HG03097 (cell line): ENCODE results near the gene RAB40B.

Source experiments
- ATAC-seq: cut with Tn5 transposase; IDR thresholded peaks from one replicate; pipeline ENCODE4 v1.9.1; 2021; ENCODE audit not compliant: unreplicated experiment, low FRiP score

The RAB40B gene

DNA sequence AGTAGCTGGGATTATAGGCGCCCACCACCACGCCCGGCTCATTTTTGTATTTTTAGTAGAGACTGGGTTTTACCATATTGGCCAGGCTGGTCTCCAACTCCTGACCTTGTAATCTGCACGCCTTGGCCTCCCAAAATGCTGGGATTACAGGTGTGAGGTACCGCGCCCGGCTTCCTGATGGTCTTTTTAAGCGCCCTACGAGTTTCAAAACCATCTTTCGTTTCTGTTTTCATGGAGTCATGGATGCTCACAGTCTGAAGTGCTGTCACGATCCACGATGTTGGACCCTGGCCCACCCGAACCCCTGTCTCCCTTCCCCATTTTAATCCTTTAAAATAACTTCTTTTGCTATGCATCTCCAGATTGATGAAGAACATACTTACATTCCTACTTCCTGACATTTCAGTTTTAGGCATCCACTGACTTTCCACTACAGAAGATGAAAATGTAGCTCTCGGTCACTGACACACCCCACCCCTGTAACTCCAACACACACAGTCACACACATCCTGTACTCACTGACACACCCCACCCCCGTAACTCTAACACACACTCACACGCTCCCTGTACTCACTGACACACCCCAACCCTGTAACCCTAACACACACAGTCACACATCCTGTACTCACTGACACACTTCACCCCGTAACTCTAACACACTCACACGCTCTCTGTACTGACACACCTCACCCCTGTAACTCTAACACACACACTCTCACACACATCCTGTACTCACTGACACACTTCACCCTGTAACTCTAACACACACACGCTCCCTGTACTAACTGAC is 27.6 kb downstream of the RAB40B start:
- no peak for ATAC-seq

DNA sequence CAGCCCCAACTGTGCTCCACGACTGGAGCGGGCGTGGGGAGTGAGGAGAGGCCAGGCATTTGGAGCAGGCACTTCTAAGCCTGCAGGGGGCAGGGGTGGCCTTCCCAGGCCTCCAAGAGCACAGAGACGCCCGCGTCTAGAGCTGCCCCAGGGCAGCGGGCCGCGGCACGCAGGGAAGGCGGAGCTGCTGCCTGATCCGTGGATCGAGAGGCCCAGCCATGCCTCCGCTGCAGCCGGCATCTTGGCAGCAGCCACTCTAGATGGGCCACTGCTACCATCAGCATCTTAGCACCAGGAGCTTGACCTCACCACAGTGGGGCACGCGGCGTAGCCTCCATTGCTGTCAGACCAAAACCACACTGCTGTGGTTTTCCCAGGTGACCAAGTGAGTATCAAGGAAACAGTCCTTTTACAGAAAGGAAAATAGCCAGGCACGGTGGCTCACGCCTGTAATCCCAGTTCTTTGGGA is 29.8 kb downstream of the RAB40B start:
- no peak for ATAC-seq

- ATAC-seq: no peak
Measured at GRCh38 chr17:82668024-82668630, 30.4 kb downstream of the RAB40B start.

GRCh38 chr17:82667668-82668000 is 30.9 kb downstream of the RAB40B start:
- no peak for ATAC-seq

- no peak for ATAC-seq
Measured at GRCh38 chr17:82666931-82667667, 31.4 kb downstream of the RAB40B start.

DNA sequence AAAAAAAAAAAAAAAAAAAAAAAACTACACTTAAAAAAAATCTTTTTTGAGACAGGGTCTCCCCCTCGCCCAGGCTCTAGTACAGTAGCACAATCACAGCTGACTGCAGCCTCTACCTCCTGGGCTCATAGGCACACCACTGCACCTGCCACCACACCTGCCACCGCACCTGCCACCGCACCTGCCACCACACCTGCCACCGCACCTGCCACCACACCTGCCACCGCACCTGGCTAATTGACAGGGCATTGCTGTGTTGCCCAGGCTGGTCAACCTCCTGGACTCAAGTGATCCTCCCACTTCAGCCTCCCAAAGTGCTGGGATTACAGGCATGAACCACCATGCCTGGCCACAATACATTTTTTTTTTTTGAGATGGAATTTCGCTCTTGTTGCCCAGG is 32.6 kb downstream of the RAB40B start:
- no peak for ATAC-seq

DNA sequence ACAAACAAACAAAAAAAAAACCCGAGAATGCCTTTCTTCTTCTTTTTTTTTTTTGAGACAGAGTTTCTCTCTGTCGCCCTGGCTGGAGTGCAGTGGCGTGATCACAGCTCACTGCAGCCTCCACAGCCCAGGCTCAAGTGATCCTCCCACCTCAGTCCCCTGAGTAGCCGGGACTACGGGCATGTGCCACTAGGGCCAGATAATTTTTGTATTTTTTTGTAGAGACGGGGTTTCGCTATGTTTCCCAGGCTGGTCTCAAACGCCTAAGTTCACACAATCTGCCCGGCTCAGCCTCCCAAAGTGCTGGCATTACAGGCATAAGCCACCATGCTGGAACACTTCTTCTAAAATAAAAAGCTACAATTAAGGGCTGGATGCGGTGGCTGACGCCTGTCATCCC is 33.3 kb downstream of the RAB40B start:
- ATAC-seq: no peak

DNA sequence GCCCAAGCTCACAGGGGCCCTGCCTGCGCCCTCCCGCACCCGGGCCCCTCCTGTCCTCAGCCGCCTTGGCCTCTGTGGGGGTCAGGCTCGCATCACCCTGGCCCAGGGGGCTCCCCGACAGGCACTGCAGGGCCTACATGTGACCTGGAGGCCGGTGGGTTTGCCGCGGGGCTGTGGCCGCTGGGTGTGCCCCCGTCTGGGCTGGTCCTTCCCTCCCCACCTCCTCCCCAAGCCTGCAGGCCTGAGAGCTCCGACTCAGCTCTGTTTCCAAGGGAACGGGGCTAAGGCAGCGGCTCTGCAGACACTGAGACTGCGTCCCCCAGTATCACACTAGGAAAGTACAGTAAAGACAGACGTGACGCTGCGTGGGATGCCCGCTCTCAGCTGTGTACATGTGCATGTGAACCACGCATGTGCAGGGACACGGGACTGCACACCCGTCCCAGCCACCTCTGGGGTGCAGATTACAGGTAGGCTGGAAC is 33.8 kb downstream of the RAB40B start:
- ATAC-seq: no peak

- ATAC-seq: no peak
Measured at GRCh38 chr17:82664276-82664575, 34.3 kb downstream of the RAB40B start.

- no peak for ATAC-seq
Measured at GRCh38 chr17:82663381-82664275, 34.9 kb downstream of the RAB40B start.

DNA sequence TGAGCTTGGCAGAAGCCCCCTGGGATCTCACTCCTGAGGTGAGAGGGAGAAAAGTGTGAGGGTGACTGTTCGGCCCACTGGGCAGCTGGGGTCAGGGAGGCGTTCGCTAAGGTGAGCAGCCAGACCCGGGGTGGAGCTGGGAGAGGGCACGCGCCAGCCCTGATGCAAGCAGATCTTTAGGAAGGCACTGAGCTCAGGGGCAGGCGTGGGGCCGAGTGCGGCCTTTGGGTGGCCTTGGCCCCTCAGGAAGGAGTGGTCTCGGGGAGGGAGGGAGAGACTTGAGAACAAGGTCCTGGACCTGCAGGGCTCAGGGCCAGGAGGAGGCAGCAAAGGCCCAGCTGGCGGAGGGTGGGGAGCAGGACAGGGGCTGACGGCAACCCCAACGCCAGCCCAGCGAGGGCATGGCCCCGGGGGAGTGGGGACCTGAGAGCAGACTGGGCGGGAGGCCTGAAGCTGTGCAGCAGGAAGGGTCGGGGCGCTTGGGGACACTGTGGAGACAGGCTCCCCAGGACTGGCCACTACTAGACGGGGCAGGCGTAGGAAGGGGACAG is 35.7 kb downstream of the RAB40B start:
- ATAC-seq: no peak

DNA sequence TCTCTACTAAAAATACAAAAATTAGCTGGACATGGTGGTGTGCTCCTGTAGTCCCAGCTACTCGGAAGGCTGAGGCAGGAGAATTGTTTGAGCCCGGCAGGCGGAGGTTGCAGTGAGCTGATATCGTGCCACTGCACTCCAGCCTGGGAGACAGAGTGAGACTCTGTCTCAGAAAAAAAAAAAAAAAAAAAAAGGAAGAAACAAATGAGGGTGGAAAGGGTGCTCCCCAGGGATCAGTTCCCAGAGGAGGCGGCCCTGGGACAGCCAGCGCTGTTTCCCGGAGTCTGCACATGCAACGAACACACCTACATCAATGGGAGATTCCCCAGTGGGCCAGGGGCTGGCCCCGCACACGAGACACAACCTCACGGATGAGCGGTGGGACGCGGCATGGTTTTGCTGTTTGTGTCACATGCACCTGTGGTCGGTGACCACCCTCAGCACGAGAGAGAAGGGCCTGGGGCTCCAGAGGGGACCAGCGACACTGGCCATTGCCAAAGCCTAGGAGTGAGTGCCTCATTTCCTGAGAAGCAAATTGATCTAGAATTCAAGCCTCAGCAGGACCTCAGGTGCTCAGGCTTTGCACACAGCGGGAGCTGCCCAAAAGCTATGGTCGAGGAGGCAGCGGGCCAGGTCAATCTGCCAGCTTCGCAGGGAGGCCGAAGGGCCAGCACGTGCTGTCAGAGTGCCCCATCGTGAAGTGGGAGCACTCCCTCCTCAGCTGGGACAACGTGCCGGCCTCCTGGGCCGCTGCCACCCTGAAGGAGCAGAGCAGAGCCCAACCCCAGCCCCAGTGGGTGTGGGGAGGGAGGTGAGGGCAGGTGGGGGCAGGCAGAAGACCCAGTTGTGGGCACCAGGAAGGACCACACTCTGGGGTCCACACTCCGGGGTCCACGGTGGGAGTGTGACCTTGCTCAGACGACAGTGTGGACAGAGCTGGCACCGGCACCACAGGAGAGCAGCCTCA is 36.5 kb downstream of the RAB40B start:
- ATAC-seq: no peak

DNA sequence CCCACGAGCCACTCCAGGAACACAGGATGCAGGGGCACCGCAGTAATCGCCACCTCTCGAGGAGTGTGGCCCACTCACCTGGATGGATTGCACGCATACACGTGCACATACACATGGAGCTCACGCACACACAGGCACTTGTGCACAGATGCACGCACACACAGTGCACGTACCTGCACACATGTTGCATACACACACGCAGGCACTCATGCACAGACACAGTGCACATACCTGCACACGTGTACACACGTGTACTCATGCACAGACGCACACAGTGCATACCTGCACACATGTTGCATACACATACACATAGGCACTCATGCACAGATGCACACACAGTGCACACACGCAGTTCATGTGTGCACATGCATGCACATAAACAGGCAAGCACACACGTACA is 38.6 kb downstream of the RAB40B start:
- no peak for ATAC-seq

- ATAC-seq: no peak
Measured at GRCh38 chr17:82658796-82659452, 39.6 kb downstream of the RAB40B start.

DNA sequence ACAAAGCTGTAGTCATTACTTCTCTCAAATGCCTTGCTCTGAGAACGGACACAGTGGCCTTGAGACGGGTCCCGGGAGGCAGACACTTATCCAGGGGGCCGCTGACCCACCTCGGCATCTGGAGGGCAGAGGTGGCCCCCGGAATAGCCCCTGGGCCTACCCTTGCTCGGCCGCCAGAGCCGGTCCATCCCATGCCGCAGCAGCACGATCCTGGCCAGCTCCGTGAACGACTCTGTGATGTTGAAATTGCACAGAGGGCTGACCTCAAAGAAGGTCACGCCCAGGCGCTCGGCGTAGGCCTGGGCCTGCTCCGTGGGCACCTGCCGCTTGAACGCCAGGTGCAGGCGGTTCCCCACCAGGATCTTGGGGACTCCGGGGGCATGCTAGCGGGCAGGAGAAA is 40.2 kb downstream of the RAB40B start:
- ATAC-seq: no peak

- no peak for ATAC-seq
Measured at GRCh38 chr17:82657926-82658325, 40.6 kb downstream of the RAB40B start.

DNA sequence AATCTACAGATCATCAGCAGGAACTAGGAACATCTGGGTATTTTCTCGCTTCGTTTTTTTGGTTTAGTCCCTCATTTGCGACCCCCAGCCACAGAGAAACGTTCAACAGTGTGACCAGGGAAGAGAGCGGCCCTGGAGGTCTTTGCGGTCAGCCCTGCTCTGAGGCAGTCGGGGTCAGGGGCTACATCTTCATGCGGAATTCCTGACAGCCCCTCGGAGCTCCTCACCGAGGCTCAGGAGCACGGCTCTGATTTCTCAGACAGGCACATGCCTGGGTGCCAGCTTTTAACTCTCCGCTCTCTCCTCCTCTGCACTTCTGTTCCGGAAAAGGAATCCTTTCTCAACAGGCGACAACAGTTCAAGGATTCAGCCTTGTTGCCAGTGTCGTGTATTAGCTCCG is 42.2 kb downstream of the RAB40B start:
- no peak for ATAC-seq

GRCh38 chr17:82655523-82655922 is 43.0 kb downstream of the RAB40B start:
- ATAC-seq: no peak

DNA sequence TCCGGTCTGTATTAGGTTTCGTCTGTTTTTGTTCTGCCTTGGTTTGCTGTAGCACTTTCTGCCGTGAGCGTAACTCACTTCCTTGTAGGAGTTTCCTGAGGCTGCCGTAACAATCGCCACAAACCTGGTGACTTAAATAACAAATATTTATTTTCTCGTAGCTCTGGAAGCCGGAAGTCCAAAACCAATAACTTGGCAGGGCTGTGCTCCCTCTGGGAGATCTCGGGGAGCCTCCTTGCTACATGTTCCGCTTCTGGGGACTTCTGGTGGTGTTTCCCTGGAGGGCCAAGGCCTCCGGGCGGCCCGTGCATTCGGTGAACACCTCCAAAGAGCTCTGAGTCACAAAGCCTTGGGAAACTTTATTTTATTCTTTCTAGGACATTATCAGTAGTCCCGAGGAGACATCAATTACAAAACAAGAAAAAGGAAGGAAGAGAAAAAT is 43.4 kb downstream of the RAB40B start:
- ATAC-seq: no peak
